ENCODE results near the gene CBX3. TPM values are rescaled to one million over a fixed set of nuclear protein-coding genes. Genes with fewer than 3 reads are reported as not detected.
A peak's percentile ranks its signal among the peaks of the same experiment; 100 is the strongest.
"Not testable (repeated sequence)": the region's sequence is repeated elsewhere in the genome, so short reads cannot be mapped to it uniquely, and the experiment has no call there.

Gene CBX3
- 100 to 1,000 TPM; 366 to 370 TPM for total RNA-seq

GRCh38 chr7:26201247-26202018, at the start of gene CBX3:
Gene CBX3 (plus strand): TSS chr7:26201745. CDS start chr7:26202999, 1,254 bp downstream.
- Mint-ChIP-seq H3K36me3 (peaks cover 76% of the 10 kb centered on the region), H3K4me3 (peak within 1 kb of the TSS; percentile 100), H3K9me3 (no peaks in the 10 kb centered on the region), H3K27ac (peak within 1 kb of the TSS; percentile 100), H3K4me1 (peaks cover 38% of the 10 kb centered on the region), H3K27me3 (peaks cover 24% of the 10 kb centered on the region)
- DNase-seq: peak; percentile 94

- peaks cover 50% of the 10 kb centered on the region for H3K4me1 Mint-ChIP-seq
- H3K9me3 Mint-ChIP-seq: peaks cover 3% of the 10 kb centered on the region
- DNase-seq: peak; percentile 90
- peaks cover 36% of the 10 kb centered on the region for H3K36me3 Mint-ChIP-seq
- H3K4me3 Mint-ChIP-seq: peak within 1 kb of the TSS; percentile 95
- peak within 1 kb of the TSS; percentile 96 for H3K27ac Mint-ChIP-seq
- H3K27me3 Mint-ChIP-seq: no peaks in the 10 kb centered on the region
Measured at GRCh38 chr7:26151953-26152781, 49.4 kb upstream of the CBX3 start, which contains the start of gene NFE2L3. Gene NFE2L3 (plus strand): TSS chr7:26152198. CDS start chr7:26152499, 301 bp downstream.

GRCh38 chr7:26152782-26153240, 48.7 kb upstream of the CBX3 start:
- Mint-ChIP-seq H3K27ac (peak overlapping the region; percentile 96), H3K4me3 (peak overlapping the region; percentile 95), H3K4me1 (peaks cover 56% of the 10 kb centered on the region), H3K36me3 (peaks cover 41% of the 10 kb centered on the region)
- not testable (repeated sequence) for H3K27me3 Mint-ChIP-seq, H3K9me3 Mint-ChIP-seq
- peak; percentile 55 for DNase-seq

- DNase-seq: peak; percentile 38
- peak overlapping the region; percentile 96 for H3K27ac Mint-ChIP-seq
- peak overlapping the region; percentile 95 for H3K4me3 Mint-ChIP-seq
- H3K27me3 Mint-ChIP-seq: no peaks in the 10 kb centered on the region
- peaks cover 46% of the 10 kb centered on the region for H3K36me3 Mint-ChIP-seq
- H3K4me1 Mint-ChIP-seq: peaks cover 62% of the 10 kb centered on the region
- peaks cover 5% of the 10 kb centered on the region for H3K9me3 Mint-ChIP-seq
Measured at GRCh38 chr7:26153241-26153822, 48.2 kb upstream of the CBX3 start.

GRCh38 chr7:26153823-26154783, 47.4 kb upstream of the CBX3 start:
- H3K27me3 Mint-ChIP-seq: no peaks in the 10 kb centered on the region
- peak overlapping the region; percentile 95 for H3K4me3 Mint-ChIP-seq
- DNase-seq: peak; percentile 39
- H3K4me1 Mint-ChIP-seq: peaks cover 69% of the 10 kb centered on the region
- H3K9me3 Mint-ChIP-seq: peaks cover 5% of the 10 kb centered on the region
- peak overlapping the region; percentile 96 for H3K27ac Mint-ChIP-seq
- peaks cover 54% of the 10 kb centered on the region for H3K36me3 Mint-ChIP-seq

- no peak for DNase-seq
- H3K27me3 Mint-ChIP-seq: no peaks in the 10 kb centered on the region
- H3K4me3 Mint-ChIP-seq: peak overlapping the region; percentile 95
- peaks cover 80% of the 10 kb centered on the region for H3K4me1 Mint-ChIP-seq
- H3K9me3 Mint-ChIP-seq: peaks cover 5% of the 10 kb centered on the region
- H3K36me3 Mint-ChIP-seq: peaks cover 68% of the 10 kb centered on the region
- H3K27ac Mint-ChIP-seq: peak overlapping the region; percentile 96
Measured at GRCh38 chr7:26155531-26156375, 45.8 kb upstream of the CBX3 start.

- H3K4me3 Mint-ChIP-seq: peak overlapping the region; percentile 95
- no peaks in the 10 kb centered on the region for H3K27me3 Mint-ChIP-seq
- H3K9me3 Mint-ChIP-seq: peaks cover 3% of the 10 kb centered on the region
- H3K4me1 Mint-ChIP-seq: peaks cover 75% of the 10 kb centered on the region
- peaks cover 76% of the 10 kb centered on the region for H3K36me3 Mint-ChIP-seq
- DNase-seq: peak; percentile 61
- peak overlapping the region; percentile 96 for H3K27ac Mint-ChIP-seq
Measured at GRCh38 chr7:26156451-26157420, 44.8 kb upstream of the CBX3 start.

- H3K4me1 Mint-ChIP-seq: peaks cover 83% of the 10 kb centered on the region
- H3K27me3 Mint-ChIP-seq: no peaks in the 10 kb centered on the region
- peaks cover 79% of the 10 kb centered on the region for H3K36me3 Mint-ChIP-seq
- peak overlapping the region; percentile 96 for H3K27ac Mint-ChIP-seq
- H3K9me3 Mint-ChIP-seq: peaks cover 3% of the 10 kb centered on the region
- H3K4me3 Mint-ChIP-seq: peak overlapping the region; percentile 29
- DNase-seq: no peak
Measured at GRCh38 chr7:26157520-26158105, 43.9 kb upstream of the CBX3 start.

- DNase-seq: no peak
- H3K27ac Mint-ChIP-seq: peak overlapping the region; percentile 1
- no peaks in the 10 kb centered on the region for H3K27me3 Mint-ChIP-seq
- peaks cover 82% of the 10 kb centered on the region for H3K4me1 Mint-ChIP-seq
- peaks cover 82% of the 10 kb centered on the region for H3K36me3 Mint-ChIP-seq
- peaks cover 3% of the 10 kb centered on the region for H3K9me3 Mint-ChIP-seq
- no peak overlapping the region for H3K4me3 Mint-ChIP-seq
Measured at GRCh38 chr7:26159243-26159642, 42.3 kb upstream of the CBX3 start.

GRCh38 chr7:26160896-26161295, 40.6 kb upstream of the CBX3 start:
- Mint-ChIP-seq H3K36me3 (peaks cover 70% of the 10 kb centered on the region), H3K4me1 (peaks cover 65% of the 10 kb centered on the region), H3K9me3 (peaks cover 5% of the 10 kb centered on the region), H3K27me3 (no peaks in the 10 kb centered on the region), H3K4me3 (no peak overlapping the region), H3K27ac (no peak overlapping the region)
- no peak for DNase-seq

GRCh38 chr7:26162431-26162830, 39.1 kb upstream of the CBX3 start:
- Mint-ChIP-seq H3K27me3 (no peaks in the 10 kb centered on the region), H3K27ac (no peak overlapping the region), H3K4me1 (peaks cover 64% of the 10 kb centered on the region), H3K4me3 (no peak overlapping the region), H3K9me3 (peaks cover 4% of the 10 kb centered on the region), H3K36me3 (peaks cover 62% of the 10 kb centered on the region)
- DNase-seq: no peak

- H3K27me3 Mint-ChIP-seq, H3K9me3 Mint-ChIP-seq, DNase-seq, H3K27ac Mint-ChIP-seq, H3K4me3 Mint-ChIP-seq: not testable (repeated sequence)
- H3K4me1 Mint-ChIP-seq: peaks cover 55% of the 10 kb centered on the region
- peaks cover 53% of the 10 kb centered on the region for H3K36me3 Mint-ChIP-seq
Measured at GRCh38 chr7:26163804-26164203, 37.7 kb upstream of the CBX3 start.
